A673 (cell line): ENCODE measurements around the gene KDF1.

Source experiments
- EZH2 ChIP-seq: fragments of 200-600 bp; sonication (generic); IDR thresholded peaks from 2 replicates; pipeline ENCODE4 v1.6.1; 2017; ENCODE audit warnings: borderline replicate concordance, low read depth, mild to moderate bottlenecking, mixed read lengths, antibody characterized with exemption, low read length; ENCODE audit not compliant: poor library complexity, severe bottlenecking
- TF ChIP-seq, protein P1 (sequence below): fragments of 300-800, 200-600 bp; sonication (generic); conservative IDR thresholded peaks from 2 replicates; pipeline ENCODE4 v1.5.1; 2017; ENCODE audit warnings: low read depth, mild to moderate bottlenecking, antibody characterized with exemption, low read length, moderate library complexity, mixed read lengths

DNA sequence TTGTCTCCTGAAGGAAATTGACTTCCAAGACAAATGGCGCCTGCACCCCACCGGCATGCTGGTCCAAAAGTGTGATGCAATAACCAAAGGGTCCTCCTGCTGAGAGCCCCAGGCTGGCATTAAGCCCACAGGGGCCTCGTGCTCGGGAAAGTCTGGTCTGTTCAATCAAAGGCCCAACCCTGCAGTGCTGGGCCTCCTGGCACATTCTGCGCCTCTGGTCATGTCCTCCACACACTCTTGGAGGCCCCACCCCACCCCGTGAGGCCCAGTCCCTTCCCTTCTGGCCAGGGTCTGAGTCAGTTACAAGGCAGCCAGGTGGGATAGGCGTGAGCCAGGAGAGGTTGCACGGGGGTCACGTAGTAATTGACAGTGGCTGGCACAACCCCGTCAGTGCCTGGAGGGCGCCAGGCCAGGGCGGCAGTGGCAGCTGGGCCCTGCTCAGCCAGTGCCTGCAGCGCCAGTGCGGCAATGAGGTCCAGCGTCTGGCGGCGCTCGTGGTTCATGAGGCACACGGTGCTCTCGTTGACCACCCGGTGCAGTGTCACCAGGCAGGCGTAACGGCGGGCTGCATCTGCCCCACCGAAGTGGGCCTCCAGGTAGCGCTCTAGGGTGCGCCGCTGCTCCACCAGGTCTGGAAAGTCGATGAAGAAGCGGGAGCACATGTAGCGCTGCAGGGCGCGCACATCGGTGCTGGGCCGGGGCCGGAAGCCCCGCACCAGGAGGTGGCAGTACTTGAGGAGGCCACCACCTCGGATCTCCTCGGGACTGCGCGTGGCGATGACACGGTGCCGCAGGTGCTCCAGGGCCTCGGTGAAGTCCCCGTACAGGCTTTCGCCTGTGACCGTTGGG, 45.6 kb upstream of the KDF1 start:
- TF ChIP-seq EZH2, result no peak
- TF ChIP-seq, protein P1, sequence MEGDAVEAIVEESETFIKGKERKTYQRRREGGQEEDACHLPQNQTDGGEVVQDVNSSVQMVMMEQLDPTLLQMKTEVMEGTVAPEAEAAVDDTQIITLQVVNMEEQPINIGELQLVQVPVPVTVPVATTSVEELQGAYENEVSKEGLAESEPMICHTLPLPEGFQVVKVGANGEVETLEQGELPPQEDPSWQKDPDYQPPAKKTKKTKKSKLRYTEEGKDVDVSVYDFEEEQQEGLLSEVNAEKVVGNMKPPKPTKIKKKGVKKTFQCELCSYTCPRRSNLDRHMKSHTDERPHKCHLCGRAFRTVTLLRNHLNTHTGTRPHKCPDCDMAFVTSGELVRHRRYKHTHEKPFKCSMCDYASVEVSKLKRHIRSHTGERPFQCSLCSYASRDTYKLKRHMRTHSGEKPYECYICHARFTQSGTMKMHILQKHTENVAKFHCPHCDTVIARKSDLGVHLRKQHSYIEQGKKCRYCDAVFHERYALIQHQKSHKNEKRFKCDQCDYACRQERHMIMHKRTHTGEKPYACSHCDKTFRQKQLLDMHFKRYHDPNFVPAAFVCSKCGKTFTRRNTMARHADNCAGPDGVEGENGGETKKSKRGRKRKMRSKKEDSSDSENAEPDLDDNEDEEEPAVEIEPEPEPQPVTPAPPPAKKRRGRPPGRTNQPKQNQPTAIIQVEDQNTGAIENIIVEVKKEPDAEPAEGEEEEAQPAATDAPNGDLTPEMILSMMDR, result no peak
